ENCODE data around the gene DPP3. TPM values are rescaled to one million over a fixed set of nuclear protein-coding genes. Genes with fewer than 3 reads are reported as not detected.
"Not testable (repeated sequence)": the region's sequence is repeated elsewhere in the genome, so short reads cannot be mapped to it uniquely, and the experiment has no call there.

DPP3 gene
- total and polyA plus RNA-seq, 2 donors (not counting 1 experiment from before 2014, with no cell fraction given), result 33.6 to 39.6 TPM

DNA sequence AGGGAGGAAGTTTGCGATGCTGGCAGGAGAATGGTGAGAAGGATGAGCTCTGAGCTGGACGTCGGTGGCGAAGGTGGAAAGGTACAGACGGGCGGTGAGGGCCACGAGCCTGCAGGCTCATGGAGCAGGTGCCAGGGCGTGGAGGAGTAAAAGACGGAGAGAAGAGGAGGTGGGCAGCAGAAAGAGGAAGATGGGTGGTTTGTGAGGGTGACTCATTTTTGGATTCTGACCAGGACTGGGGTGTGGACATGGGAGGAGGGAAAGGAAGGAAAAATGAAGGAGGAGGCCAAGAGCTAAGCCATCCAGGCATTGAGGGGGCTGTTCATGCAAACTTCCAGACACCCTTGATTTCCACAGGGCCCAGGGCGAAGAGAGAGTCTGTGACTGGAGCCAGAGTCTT is 62.1 kb downstream of the DPP3 start:
- H3K27ac ChIP-seq (ENCODE audit: insufficient read depth, low read length), result no peak overlapping the region
- H3K79me2 ChIP-seq (ENCODE audit: control insufficient read depth, insufficient read depth, low read length), result no peaks in the 10 kb centered on the region
- no peaks in the 10 kb centered on the region for H3K9me3 ChIP-seq (ENCODE audit: control insufficient read depth, insufficient read depth, low read depth, low read length)
- TF ChIP-seq EZH2 (IDR thresholded peaks at IDR 0.05; ENCODE audit: low read length, missing control alignments), result no peak
- no peak for TF ChIP-seq CTCF (conservative IDR thresholded peaks at IDR 0.05 in 1 of 2, IDR thresholded peaks at IDR 0.05 in 1 of 2; ENCODE audit: low read depth in 1 of 2, low read length in 2 of 2)
- H3K27me3 ChIP-seq (ENCODE audit: control insufficient read depth, insufficient read depth, low read length), result peaks cover 3% of the 10 kb centered on the region
- H2AFZ ChIP-seq (ENCODE audit: low read length), result no peak overlapping the region
- H3K4me3 ChIP-seq (replicated peaks in 1 of 4; ENCODE audit: control extremely low read depth in 1 of 4, insufficient read depth in 1 of 4, low read depth in 3 of 4, low read length in 4 of 4), result no peak overlapping the region
- H4K20me1 ChIP-seq (ENCODE audit: control insufficient read depth, extremely low read depth, insufficient read depth, low read length), result no peaks in the 10 kb centered on the region
- DNase-seq (ENCODE audit: low read depth in 2 of 2), result peak; percentile 33 to 54
- no peak overlapping the region for H3K9ac ChIP-seq (ENCODE audit: insufficient read depth, low read length)
- no peak overlapping the region for H3K4me2 ChIP-seq (ENCODE audit: extremely low read depth, insufficient read depth, low read length)
- peaks cover 8% of the 10 kb centered on the region for H3K4me1 ChIP-seq (ENCODE audit: control insufficient read depth, extremely low read depth, insufficient read depth, low read length)
- H3K36me3 ChIP-seq (ENCODE audit: control insufficient read depth, insufficient read depth, low read length), result peaks cover 4% of the 10 kb centered on the region

DNA sequence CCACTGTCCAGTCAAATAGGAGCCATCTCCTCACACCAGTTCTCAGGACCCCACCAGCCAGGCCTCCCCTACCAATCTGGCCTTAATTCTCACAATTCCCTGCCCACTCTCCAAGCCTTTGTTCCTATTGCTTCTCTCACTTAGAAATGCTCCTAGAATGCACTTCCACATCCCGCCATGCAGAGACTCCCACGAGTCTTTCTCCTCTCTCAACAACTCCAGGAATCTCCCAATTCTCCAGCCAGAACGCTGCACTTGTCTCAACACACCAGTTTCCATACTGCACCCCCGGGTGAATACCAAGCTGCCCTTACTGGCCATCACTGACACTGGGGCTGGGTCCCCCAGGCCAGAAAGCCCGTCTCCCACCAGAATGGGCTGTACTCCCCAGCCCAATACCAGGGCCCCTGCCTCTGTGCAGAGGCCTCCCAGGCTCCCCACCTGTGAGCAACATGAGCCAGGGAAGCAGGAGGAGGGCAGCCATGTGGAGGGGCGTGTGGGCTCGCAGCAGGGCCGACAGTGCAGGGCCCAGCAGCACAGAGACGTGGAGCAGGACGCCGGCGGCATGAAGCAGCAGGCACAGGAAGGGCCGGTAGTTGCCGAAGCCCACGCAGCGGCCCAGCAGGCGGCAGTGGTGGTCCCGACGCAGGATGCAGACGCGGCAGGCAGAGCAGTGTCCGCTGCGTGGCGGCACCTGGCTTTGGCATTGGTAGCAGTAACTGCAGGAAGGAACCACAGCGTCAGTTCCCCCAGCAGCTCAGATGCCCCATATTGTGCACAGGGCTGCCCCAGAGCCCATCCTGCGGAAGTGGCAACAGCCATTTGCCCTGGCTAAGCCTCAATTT is 63.3 kb downstream of the DPP3 start:
- peak; percentile 47 to 64 for DNase-seq (ENCODE audit: low read depth in 2 of 2)
- H2AFZ ChIP-seq (ENCODE audit: low read length), result peak overlapping the region; percentile 4
- H4K20me1 ChIP-seq (ENCODE audit: control insufficient read depth, extremely low read depth, insufficient read depth, low read length), result no peaks in the 10 kb centered on the region
- peaks cover 8% of the 10 kb centered on the region for H3K27me3 ChIP-seq (ENCODE audit: control insufficient read depth, insufficient read depth, low read length)
- TF ChIP-seq CTCF (conservative IDR thresholded peaks at IDR 0.05 in 1 of 2, IDR thresholded peaks at IDR 0.05 in 1 of 2; ENCODE audit: low read depth in 1 of 2, low read length in 2 of 2) (peak; percentile 39 to 63), EZH2 (IDR thresholded peaks at IDR 0.05; ENCODE audit: low read length, missing control alignments) (no peak)
- H3K4me1 ChIP-seq (ENCODE audit: control insufficient read depth, extremely low read depth, insufficient read depth, low read length), result peaks cover 8% of the 10 kb centered on the region
- no peak overlapping the region for H3K27ac ChIP-seq (ENCODE audit: insufficient read depth, low read length)
- H3K36me3 ChIP-seq (ENCODE audit: control insufficient read depth, insufficient read depth, low read length), result peaks cover 4% of the 10 kb centered on the region
- H3K9ac ChIP-seq (ENCODE audit: insufficient read depth, low read length), result no peak overlapping the region
- H3K4me2 ChIP-seq (ENCODE audit: extremely low read depth, insufficient read depth, low read length), result peak overlapping the region; percentile 30
- no peaks in the 10 kb centered on the region for H3K9me3 ChIP-seq (ENCODE audit: control insufficient read depth, insufficient read depth, low read depth, low read length)
- H3K4me3 ChIP-seq (replicated peaks in 1 of 4; ENCODE audit: control extremely low read depth in 1 of 4, insufficient read depth in 1 of 4, low read depth in 3 of 4, low read length in 4 of 4), result peak overlapping the region in 1 of 4 experiments; percentile 12
- H3K79me2 ChIP-seq (ENCODE audit: control insufficient read depth, insufficient read depth, low read length), result no peaks in the 10 kb centered on the region

- peak overlapping the region; percentile 93 for H3K4me2 ChIP-seq (ENCODE audit: extremely low read depth, insufficient read depth, low read length)
- H3K4me1 ChIP-seq (ENCODE audit: control insufficient read depth, extremely low read depth, insufficient read depth, low read length); H4K20me1 ChIP-seq (ENCODE audit: control insufficient read depth, extremely low read depth, insufficient read depth, low read length); DNase-seq (ENCODE audit: low read depth in 2 of 2); H2AFZ ChIP-seq (ENCODE audit: low read length); H3K9me3 ChIP-seq (ENCODE audit: control insufficient read depth, insufficient read depth, low read depth, low read length); H3K79me2 ChIP-seq (ENCODE audit: control insufficient read depth, insufficient read depth, low read length); H3K27ac ChIP-seq (ENCODE audit: insufficient read depth, low read length); H3K9ac ChIP-seq (ENCODE audit: insufficient read depth, low read length); H3K36me3 ChIP-seq (ENCODE audit: control insufficient read depth, insufficient read depth, low read length): not testable (repeated sequence)
- peak overlapping the region; percentile 43 to 83 (median 70) for H3K4me3 ChIP-seq (replicated peaks in 1 of 4; ENCODE audit: control extremely low read depth in 1 of 4, insufficient read depth in 1 of 4, low read depth in 3 of 4, low read length in 4 of 4)
- H3K27me3 ChIP-seq (ENCODE audit: control insufficient read depth, insufficient read depth, low read length), result peaks cover 16% of the 10 kb centered on the region
Observed at GRCh38 chr11:66544952-66545351, 64.7 kb downstream of the DPP3 start.

All from fibroblast of lung (primary cell).